Measurements from ENCODE around the gene PKM.

PKM gene

GRCh38 chr15:72153269-72154000 is 77.6 kb downstream of the PKM start:
- FAIRE-seq = no peak
